ENCODE measurements around the gene CMTM3. TPM values are rescaled to one million over a fixed set of nuclear protein-coding genes. Genes with fewer than 3 reads are reported as not detected.

CMTM3 gene
- total RNA-seq, 2 donors from 2014 or later = 4.0 to 7.9 TPM

GRCh38 chr16:66600477-66600876 lies 4.0 kb upstream of the CMTM3 start:
- TF ChIP-seq, protein P1, sequence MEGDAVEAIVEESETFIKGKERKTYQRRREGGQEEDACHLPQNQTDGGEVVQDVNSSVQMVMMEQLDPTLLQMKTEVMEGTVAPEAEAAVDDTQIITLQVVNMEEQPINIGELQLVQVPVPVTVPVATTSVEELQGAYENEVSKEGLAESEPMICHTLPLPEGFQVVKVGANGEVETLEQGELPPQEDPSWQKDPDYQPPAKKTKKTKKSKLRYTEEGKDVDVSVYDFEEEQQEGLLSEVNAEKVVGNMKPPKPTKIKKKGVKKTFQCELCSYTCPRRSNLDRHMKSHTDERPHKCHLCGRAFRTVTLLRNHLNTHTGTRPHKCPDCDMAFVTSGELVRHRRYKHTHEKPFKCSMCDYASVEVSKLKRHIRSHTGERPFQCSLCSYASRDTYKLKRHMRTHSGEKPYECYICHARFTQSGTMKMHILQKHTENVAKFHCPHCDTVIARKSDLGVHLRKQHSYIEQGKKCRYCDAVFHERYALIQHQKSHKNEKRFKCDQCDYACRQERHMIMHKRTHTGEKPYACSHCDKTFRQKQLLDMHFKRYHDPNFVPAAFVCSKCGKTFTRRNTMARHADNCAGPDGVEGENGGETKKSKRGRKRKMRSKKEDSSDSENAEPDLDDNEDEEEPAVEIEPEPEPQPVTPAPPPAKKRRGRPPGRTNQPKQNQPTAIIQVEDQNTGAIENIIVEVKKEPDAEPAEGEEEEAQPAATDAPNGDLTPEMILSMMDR (IDR thresholded peaks at IDR 0.05) = no peak
- intact Hi-C loops (cut with DNase I) = loop anchor here (5.0 kb wide), 1 partner anchor 193 kb away; no protein-coding TSS in a partner anchor
- no peak overlapping the region for H3K27ac ChIP-seq

GRCh38 chr16:66601471-66601870 lies 3.0 kb upstream of the CMTM3 start:
- no peak for DNase-seq
- intact Hi-C loops (cut with DNase I) = loop anchor here (5.0 kb wide), 1 partner anchor 194 kb away; no protein-coding TSS in a partner anchor
- Histone ChIP-seq H3K27me3 (peaks cover 20% of the 10 kb centered on the region), H3K9ac (ENCODE audit: low read depth in 2 of 2, low read length in 2 of 2) (no peak overlapping the region), H3K36me3 (no peaks in the 10 kb centered on the region), H3K4me3 (no peak overlapping the region), H3K4me1 (no peaks in the 10 kb centered on the region), H3K27ac (no peak overlapping the region), H3K9me3 (no peaks in the 10 kb centered on the region)
- TF ChIP-seq, protein P1 (IDR thresholded peaks at IDR 0.05) = no peak

More at GRCh38 chr16:66600477-66600876, 4.0 kb upstream of the CMTM3 start:
- no peak for DNase-seq
- Histone ChIP-seq H3K27me3 (peaks cover 17% of the 10 kb centered on the region), H3K4me1 (no peaks in the 10 kb centered on the region), H3K9ac (ENCODE audit: low read depth in 2 of 2, low read length in 2 of 2) (no peak overlapping the region), H3K36me3 (no peaks in the 10 kb centered on the region), H3K4me3 (no peak overlapping the region), H3K9me3 (no peaks in the 10 kb centered on the region)

DNA sequence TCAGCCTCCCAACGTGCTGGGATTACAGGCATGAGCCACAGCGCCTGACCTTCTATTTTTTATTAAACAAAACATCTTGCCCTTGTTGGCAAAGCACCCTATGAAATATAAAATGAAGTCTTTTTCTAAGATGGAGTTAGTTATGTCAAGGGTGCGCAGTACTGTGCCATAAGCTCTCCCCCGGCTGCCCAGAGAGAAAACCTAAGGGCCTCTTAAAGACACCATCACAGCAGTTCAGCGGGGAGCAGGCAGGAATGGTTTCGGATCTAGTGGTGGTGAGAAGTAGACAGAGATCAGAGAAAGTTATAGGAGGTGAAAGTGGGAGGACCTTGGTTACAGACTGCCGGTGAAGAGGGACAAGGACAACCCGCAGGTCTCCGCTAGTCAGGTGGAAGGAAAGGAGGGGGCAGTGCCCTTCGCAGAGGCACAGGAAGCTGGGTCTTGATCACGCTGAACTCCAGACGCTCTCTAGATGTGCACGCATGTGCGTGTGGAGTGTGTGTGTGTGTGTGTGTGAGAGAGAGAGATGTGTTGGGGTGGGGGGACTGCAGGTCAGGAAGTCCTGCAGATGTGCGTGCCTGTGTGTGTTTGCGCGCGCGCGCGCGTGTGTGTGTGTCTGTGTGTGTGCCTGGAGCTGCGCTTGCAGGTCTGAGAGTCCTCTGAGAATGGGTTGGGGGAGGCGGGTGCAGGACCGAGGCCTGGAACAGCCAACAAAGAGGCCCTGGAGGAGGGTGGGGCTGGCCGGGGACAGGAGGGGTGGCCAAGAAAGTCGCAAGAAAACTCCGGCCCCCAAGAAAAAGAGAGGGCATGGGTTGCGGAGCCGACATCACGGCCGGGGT lies 748 bp upstream of the CMTM3 start:
- Histone ChIP-seq H3K9ac (ENCODE audit: low read depth in 2 of 2, low read length in 2 of 2) (peak overlapping the region; percentile 50 to 51), H3K4me3 (peak overlapping the region; percentile 69), H3K27me3 (peaks cover 20% of the 10 kb centered on the region), H3K9me3 (no peaks in the 10 kb centered on the region), H3K4me1 (no peaks in the 10 kb centered on the region), H3K36me3 (no peaks in the 10 kb centered on the region), H3K27ac (peak overlapping the region; percentile 70)
- TF ChIP-seq, protein P1 (IDR thresholded peaks at IDR 0.05) = no peak
- intact Hi-C loops (cut with DNase I) = loop anchor here (5.0 kb wide), 1 partner anchor 196 kb away; no protein-coding TSS in a partner anchor
- DNase-seq = peak; percentile 63

- Histone ChIP-seq H3K27ac (peak overlapping the region; percentile 70), H3K36me3 (no peaks in the 10 kb centered on the region), H3K9ac (ENCODE audit: low read depth in 2 of 2, low read length in 2 of 2) (peak overlapping the region; percentile 19 to 72), H3K4me1 (no peaks in the 10 kb centered on the region), H3K9me3 (no peaks in the 10 kb centered on the region), H3K27me3 (peaks cover 20% of the 10 kb centered on the region), H3K4me3 (peak overlapping the region; percentile 69)
- intact Hi-C loops (cut with DNase I) = loop anchor here (5.0 kb wide), 2 partner anchors 122 to 262 kb away; no protein-coding TSS in a partner anchor
- peak; percentile 45 for DNase-seq
- TF ChIP-seq, protein P1 (IDR thresholded peaks at IDR 0.05) = peak; percentile 8
Observed at GRCh38 chr16:66605177-66605978, 874 bp downstream of the CMTM3 start.

All from colonic mucosa (tissue), 4 donors.